CD8-positive, alpha-beta memory T cell (primary cell): ENCODE results near the gene DSP. TPM values are rescaled to one million over a fixed set of nuclear protein-coding genes. Genes with fewer than 3 reads are reported as not detected.
A peak's percentile ranks its signal among the peaks of the same experiment; 100 is the strongest.

Experiments used
- CTCF ChIA-PET: fragments of 350-600 bp; sonication (Branson Sonifier 250); formaldehyde crosslinking; loops from one replicate; lab custom pipeline; 2021; ENCODE audit warnings: antibody characterized with exemption; lab: Charles Lee
- POLR2A ChIA-PET: fragments of 350-600 bp; sonication (Branson Sonifier 250); formaldehyde crosslinking; loops from one replicate; lab custom pipeline; 2021; ENCODE audit warnings: antibody characterized with exemption; lab: Charles Lee
- DNase-seq, 5 donors: peaks; one replicate each; pipeline versions ENCODE4 v3.0.0 to v3.0.0-alpha.2; 2020 to 2022; ENCODE audit warnings: mixed read lengths in 1 of 5
- H3K27ac ChIP-seq: one replicate; pipeline ENCODE4 v1.7.0; 2013; ENCODE audit warnings: low read depth, mild to moderate bottlenecking, low read length, moderate library complexity
- H3K27me3 ChIP-seq: 2 replicates; pipeline ENCODE4 v1.7.0; 2013; ENCODE audit warnings: low read length, mild to moderate bottlenecking; ENCODE audit not compliant: insufficient read depth, poor library complexity, severe bottlenecking
- H3K36me3 ChIP-seq: 2 replicates; pipeline ENCODE4 v1.7.0; 2013; ENCODE audit warnings: mild to moderate bottlenecking, low read length, moderate library complexity; ENCODE audit not compliant: insufficient read depth
- H3K4me1 ChIP-seq: 2 replicates; pipeline ENCODE4 v1.7.0; 2013; ENCODE audit warnings: mild to moderate bottlenecking, low read length, moderate library complexity; ENCODE audit not compliant: insufficient read depth
- H3K4me3 ChIP-seq: 2 replicates; pipeline ENCODE4 v1.7.0; 2013; ENCODE audit warnings: mild to moderate bottlenecking, low read length
- H3K9me3 ChIP-seq: 2 replicates; pipeline ENCODE4 v1.7.0; 2013; ENCODE audit warnings: mild to moderate bottlenecking, low read length
- H3K27ac Mint-ChIP-seq, 8 donors: one replicate each; pipeline ENCODE4 v1.8.0; 2020 to 2021; ENCODE audit warnings: mixed read lengths in 8 of 8, mild to moderate bottlenecking in 6 of 8, inconsistent platforms in 3 of 8, moderate library complexity in 3 of 8
- H3K27me3 Mint-ChIP-seq, 2 donors: one replicate each; pipeline ENCODE4 v1.8.0; 2020 to 2021; ENCODE audit warnings: mixed read lengths in 2 of 2, mild to moderate bottlenecking in 1 of 2, moderate library complexity in 1 of 2
- H3K36me3 Mint-ChIP-seq, 3 donors: one replicate each; pipeline ENCODE4 v1.8.0; 2020 to 2021; ENCODE audit warnings: mixed read lengths in 3 of 3, inconsistent platforms in 1 of 3, mild to moderate bottlenecking in 1 of 3
- H3K4me1 Mint-ChIP-seq, 3 donors: one replicate each; pipeline ENCODE4 v1.8.0; 2020 to 2021; ENCODE audit warnings: mixed read lengths in 3 of 3, inconsistent platforms in 1 of 3, mild to moderate bottlenecking in 1 of 3
- H3K4me3 Mint-ChIP-seq, 7 donors: one replicate each; pipeline ENCODE4 v1.8.0; 2020 to 2021; ENCODE audit warnings: mixed read lengths in 7 of 7, mild to moderate bottlenecking in 6 of 7, moderate library complexity in 4 of 7, inconsistent platforms in 2 of 7
- H3K9me3 Mint-ChIP-seq, 5 donors: one replicate each; pipeline ENCODE4 v1.8.0; 2020 to 2022; ENCODE audit warnings: mixed read lengths in 5 of 5, mild to moderate bottlenecking in 3 of 5, moderate library complexity in 2 of 5, inconsistent platforms in 1 of 5
- polyA plus RNA-seq: library from polyadenylated mRNA; unstranded; fragments of 300-500 nt; fragmentation: Illumina TruSeq; gene quantifications from one replicate; pipeline ENCODE4 v1.2.3, GENCODE V29; 2021
- total RNA-seq, 2 experiments: library from RNA; stranded (reverse); gene quantifications; one replicate each; pipeline ENCODE4 v1.2.3, GENCODE V29; 2021

DSP gene
- total and polyA plus RNA-seq, 3 experiments from 2014 or later = 0.04 to 0.08 TPM; not detected in 1

DNA sequence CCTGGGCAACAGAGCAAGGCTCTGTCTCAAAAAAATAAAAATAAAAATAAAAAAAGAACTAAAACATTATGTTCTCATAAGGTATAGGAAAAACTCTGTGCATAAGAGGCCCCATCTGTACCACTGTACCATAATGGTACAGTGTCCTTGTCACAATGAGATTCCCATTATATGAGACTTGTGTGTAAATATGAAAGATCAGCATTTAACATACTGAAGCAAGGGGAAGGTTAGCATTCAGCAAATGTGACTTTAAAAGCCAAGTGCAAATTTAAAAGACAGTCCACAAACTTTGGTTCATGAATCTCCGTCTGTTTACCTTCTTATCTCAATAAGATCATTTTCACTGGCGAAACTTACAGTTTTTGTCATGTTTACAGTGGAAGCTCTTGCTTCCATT lies 16.2 kb downstream of the DSP start:
- Mint-ChIP-seq H3K4me1 (no peaks in the 10 kb centered on the region), H3K36me3 (no peaks in the 10 kb centered on the region), H3K27me3 (peaks cover 16 to 59% of the 10 kb centered on the region in 2 donors), H3K4me3 (no peak overlapping the region), H3K9me3 (no peaks in the 10 kb centered on the region), H3K27ac (no peak overlapping the region)
- H3K4me1 ChIP-seq = no peaks in the 10 kb centered on the region
- H3K27me3 ChIP-seq = peaks cover 3% of the 10 kb centered on the region
- ChIA-PET CTCF (interaction anchor here (1.6 kb wide), 1 partner anchor 10 kb away, joined by 4 read pairs; no protein-coding TSS in a partner anchor), POLR2A (no interaction called here)
- no peaks in the 10 kb centered on the region for H3K36me3 ChIP-seq
- H3K4me3 ChIP-seq = no peak overlapping the region
- H3K27ac ChIP-seq = no peak overlapping the region
- DNase-seq = no peak
- no peaks in the 10 kb centered on the region for H3K9me3 ChIP-seq

DNA sequence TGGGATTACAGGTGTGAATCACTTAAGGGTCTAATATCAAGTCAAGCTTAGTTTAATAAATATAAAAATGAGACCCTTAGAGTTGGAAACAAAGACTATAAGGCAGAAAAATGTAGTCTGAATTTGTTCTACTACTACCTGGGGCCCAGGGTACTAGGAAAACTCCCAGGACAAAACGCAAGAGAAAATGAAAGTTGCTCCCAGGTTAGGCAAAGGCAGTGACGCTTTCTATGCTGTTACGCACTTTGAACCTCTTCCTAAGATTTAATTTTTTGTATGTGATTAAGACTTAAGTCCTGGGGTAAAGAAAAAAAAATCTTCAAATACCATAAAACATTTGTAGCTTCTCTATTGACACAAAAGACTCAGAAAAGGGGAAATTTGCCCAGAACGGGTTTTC lies 17.3 kb downstream of the DSP start:
- no peaks in the 10 kb centered on the region for H3K36me3 Mint-ChIP-seq

DNA sequence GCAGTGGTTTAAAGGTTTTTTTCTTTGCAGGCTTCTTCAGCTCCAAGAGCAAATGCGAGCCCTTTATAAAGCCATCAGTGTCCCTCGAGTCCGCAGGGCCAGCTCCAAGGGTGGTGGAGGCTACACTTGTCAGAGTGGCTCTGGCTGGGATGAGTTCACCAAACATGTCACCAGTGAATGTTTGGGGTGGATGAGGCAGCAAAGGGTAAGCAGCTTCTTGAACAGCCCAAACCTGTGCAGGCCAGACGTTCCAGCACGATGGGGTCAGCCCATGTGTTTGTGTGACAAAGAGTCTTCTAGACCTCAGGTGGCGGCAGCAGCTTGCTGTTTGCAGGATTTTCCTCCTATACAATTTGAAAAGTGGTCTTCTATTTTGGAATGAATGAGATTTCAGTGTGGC lies 17.7 kb downstream of the DSP start:
- Histone ChIP-seq H3K36me3 (no peaks in the 10 kb centered on the region), H3K4me3 (no peak overlapping the region), H3K27ac (no peak overlapping the region), H3K9me3 (no peaks in the 10 kb centered on the region), H3K27me3 (peaks cover 3% of the 10 kb centered on the region), H3K4me1 (no peaks in the 10 kb centered on the region)
- CTCF ChIA-PET = interaction anchor here (0.7 kb wide), 1 partner anchor 18 kb away, joined by 3 read pairs; the partner anchor contains the start of gene DSP
- DNase-seq = no peak
- no peak overlapping the region for H3K27ac Mint-ChIP-seq
- H3K36me3 Mint-ChIP-seq = no peaks in the 10 kb centered on the region
- H3K4me1 Mint-ChIP-seq = no peaks in the 10 kb centered on the region
- no peaks in the 10 kb centered on the region for H3K9me3 Mint-ChIP-seq
- peaks cover 11 to 65% of the 10 kb centered on the region in 2 donors for H3K27me3 Mint-ChIP-seq
- POLR2A ChIA-PET = no interaction called here
- H3K4me3 Mint-ChIP-seq = no peak overlapping the region

More for the DNA sequence above, 17.3 kb downstream of the DSP start:
- no peaks in the 10 kb centered on the region for H3K4me1 Mint-ChIP-seq
- no peaks in the 10 kb centered on the region for H3K36me3 ChIP-seq
- ChIA-PET CTCF (interaction anchor here (0.7 kb wide), 1 partner anchor 17 kb away, joined by 3 read pairs; the partner anchor contains the start of gene DSP), POLR2A (no interaction called here)
- no peak overlapping the region for H3K4me3 ChIP-seq
- H3K9me3 ChIP-seq = no peaks in the 10 kb centered on the region
- H3K27ac ChIP-seq = no peak overlapping the region
- peaks cover 3% of the 10 kb centered on the region for H3K27me3 ChIP-seq
- no peak overlapping the region for H3K27ac Mint-ChIP-seq
- H3K4me3 Mint-ChIP-seq = no peak overlapping the region
- peaks cover 11 to 63% of the 10 kb centered on the region in 2 donors for H3K27me3 Mint-ChIP-seq
- H3K4me1 ChIP-seq = no peaks in the 10 kb centered on the region
- no peaks in the 10 kb centered on the region for H3K9me3 Mint-ChIP-seq
- no peak for DNase-seq

DNA sequence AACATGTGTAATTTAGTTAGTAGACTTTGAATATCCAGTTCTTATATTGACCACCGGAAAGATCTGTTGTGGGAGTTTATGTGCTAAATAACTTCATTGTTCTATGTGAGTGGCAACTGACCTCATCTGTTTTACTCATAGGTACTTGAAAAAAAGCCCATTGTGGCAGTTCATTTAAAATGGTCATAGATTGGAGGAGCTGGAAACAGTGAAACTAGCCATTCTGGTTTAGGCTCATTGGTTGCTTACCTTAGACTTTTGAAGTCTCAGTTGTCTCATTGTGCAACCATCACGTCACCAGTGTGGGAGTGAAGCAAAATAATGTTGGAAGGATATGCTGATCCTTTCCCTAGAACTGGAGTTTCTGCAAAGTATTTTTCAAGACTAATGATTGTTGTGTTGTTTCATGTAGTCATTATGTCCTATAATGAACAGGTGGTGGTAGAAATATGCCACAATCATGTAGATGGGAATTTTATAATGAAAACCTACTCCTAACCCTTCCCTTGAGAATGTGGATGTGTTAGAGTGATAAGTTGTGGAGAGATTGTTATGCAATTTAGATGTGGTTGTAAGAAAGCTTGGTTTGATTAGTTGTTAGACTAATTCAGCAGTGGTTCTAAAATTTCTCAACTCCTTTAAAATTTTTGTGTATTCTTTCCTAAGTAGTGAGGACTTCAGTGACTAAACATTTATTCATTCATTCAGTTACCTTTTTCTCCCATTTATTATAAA lies 18.3 kb downstream of the DSP start:
- DNase-seq = no peak
- no peak overlapping the region for H3K4me3 ChIP-seq
- no peaks in the 10 kb centered on the region for H3K9me3 ChIP-seq
- no peak overlapping the region for H3K27ac ChIP-seq
- no peak overlapping the region for H3K4me3 Mint-ChIP-seq
- no peaks in the 10 kb centered on the region for H3K4me1 Mint-ChIP-seq
- no peaks in the 10 kb centered on the region for H3K4me1 ChIP-seq
- POLR2A ChIA-PET = interaction anchor here (0.7 kb wide), 1 partner anchor 402 kb away, joined by 8 read pairs; no protein-coding TSS in a partner anchor
- peaks cover 2% of the 10 kb centered on the region for H3K27me3 ChIP-seq
- CTCF ChIA-PET = interaction anchor here (0.7 kb wide), 1 partner anchor 18 kb away, joined by 3 read pairs; the partner anchor contains the start of gene DSP
- no peaks in the 10 kb centered on the region for H3K36me3 ChIP-seq
- peaks cover 9 to 67% of the 10 kb centered on the region in 2 donors for H3K27me3 Mint-ChIP-seq
- H3K36me3 Mint-ChIP-seq = no peaks in the 10 kb centered on the region
- no peak overlapping the region for H3K27ac Mint-ChIP-seq
- H3K9me3 Mint-ChIP-seq = no peaks in the 10 kb centered on the region

DNA sequence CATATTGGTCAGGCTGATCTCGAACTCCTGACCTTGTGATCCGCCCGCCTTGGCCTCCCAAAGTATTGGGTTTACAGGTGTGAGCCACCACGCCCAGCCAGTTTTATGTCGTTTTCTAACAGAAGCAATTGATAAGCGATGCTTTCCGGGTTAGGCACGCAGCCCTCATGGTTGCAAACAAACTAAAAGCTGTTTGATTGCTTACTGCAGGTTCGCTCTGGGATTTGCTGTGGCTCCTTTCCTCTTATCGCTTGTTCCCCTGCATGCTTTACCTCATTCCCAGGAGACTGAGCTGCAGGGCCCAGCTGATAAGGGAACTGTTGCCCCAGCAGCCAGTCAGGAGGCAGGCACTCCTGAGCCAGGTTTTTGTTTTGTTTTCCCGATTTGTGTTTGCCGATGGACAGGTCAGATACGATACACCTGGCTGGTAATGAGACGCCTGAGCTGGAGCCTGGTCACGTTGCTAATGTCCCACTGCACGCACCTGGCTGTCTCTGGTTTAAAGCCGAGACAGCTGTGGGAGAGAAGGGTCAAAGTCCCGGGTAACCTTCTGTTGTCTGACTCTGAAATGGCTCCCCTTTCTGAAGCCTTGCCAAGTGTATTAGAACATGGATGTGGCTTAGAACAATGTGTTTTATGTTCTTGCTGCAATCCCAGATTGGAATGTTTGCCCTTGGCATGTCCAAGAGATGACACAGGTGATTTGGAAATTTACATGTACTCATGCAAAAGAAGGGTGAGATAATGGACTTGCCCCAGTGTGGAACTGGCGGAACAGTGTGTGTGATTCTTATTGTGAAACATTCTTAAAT lies 19.9 kb downstream of the DSP start:
- no peak for DNase-seq
- Mint-ChIP-seq H3K27me3 (peaks cover 2 to 71% of the 10 kb centered on the region in 2 donors), H3K36me3 (no peaks in the 10 kb centered on the region), H3K4me1 (no peaks in the 10 kb centered on the region), H3K9me3 (no peaks in the 10 kb centered on the region), H3K27ac (peak overlapping the region in 1 of 8 donors; percentile 36), H3K4me3 (no peak overlapping the region)
- Histone ChIP-seq H3K4me3 (no peak overlapping the region), H3K9me3 (no peaks in the 10 kb centered on the region), H3K36me3 (no peaks in the 10 kb centered on the region), H3K27me3 (no peaks in the 10 kb centered on the region), H3K27ac (no peak overlapping the region), H3K4me1 (no peaks in the 10 kb centered on the region)
- CTCF ChIA-PET = no interaction called here
- POLR2A ChIA-PET = no interaction called here

DNA sequence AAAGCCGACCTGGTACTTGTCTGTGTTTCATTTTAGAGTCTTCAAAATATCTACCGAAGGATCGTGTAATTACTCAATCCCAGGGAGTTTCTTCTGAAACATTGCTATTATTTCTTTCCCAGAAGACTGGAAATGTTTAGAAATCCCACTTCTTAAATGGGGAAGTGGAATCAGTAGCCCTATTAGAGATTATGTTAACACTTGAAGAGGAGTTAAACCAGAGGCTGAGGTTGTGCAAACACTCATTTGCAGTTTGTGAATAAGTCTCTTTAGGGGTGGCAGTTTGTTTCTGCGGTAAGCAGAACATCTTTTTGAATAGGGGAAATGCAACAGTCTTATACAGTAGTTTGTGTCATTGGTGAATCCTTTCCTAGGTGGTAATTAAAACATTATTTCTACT lies 21.3 kb downstream of the DSP start:
- H3K27ac Mint-ChIP-seq = no peak overlapping the region
- H3K27ac ChIP-seq = no peak overlapping the region
- no peaks in the 10 kb centered on the region for H3K27me3 ChIP-seq
- H3K9me3 Mint-ChIP-seq = no peaks in the 10 kb centered on the region
- no peaks in the 10 kb centered on the region for H3K36me3 Mint-ChIP-seq
- H3K27me3 Mint-ChIP-seq = peaks cover 5 to 68% of the 10 kb centered on the region in 2 donors
- DNase-seq = no peak
- no peak overlapping the region for H3K4me3 ChIP-seq
- POLR2A ChIA-PET = interaction anchor here (0.6 kb wide), 1 partner anchor 11 kb away, joined by 5 read pairs; no protein-coding TSS in a partner anchor
- no peaks in the 10 kb centered on the region for H3K4me1 Mint-ChIP-seq
- no peak overlapping the region for H3K4me3 Mint-ChIP-seq
- no peaks in the 10 kb centered on the region for H3K36me3 ChIP-seq
- H3K9me3 ChIP-seq = no peaks in the 10 kb centered on the region
- CTCF ChIA-PET = no interaction called here
- no peaks in the 10 kb centered on the region for H3K4me1 ChIP-seq

DNA sequence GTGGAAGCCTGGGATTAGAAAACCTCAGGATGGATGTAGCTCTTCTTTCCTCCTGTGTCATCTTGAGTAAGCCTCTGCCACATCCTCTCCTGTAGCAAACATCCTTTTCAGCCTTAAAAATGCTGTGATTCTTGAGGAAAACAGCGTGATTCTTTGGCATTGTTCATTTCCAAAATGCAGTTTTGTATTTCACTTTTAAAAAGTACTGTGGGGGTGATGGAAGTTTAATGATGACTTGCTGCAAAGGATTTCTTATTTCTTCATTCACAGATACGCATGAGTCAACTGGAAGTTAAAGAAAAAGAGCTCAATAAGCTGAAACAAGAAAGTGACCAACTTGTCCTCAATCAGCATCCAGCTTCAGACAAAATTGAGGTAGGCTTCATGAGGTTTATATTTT lies 24.6 kb downstream of the DSP start:
- CTCF ChIA-PET = no interaction called here

More for the DNA sequence above, 24.6 kb downstream of the DSP start:
- no peaks in the 10 kb centered on the region for H3K4me1 ChIP-seq
- H3K36me3 ChIP-seq = no peaks in the 10 kb centered on the region
- no peak for DNase-seq
- Mint-ChIP-seq H3K4me1 (no peaks in the 10 kb centered on the region), H3K27me3 (peaks cover 17 to 75% of the 10 kb centered on the region in 2 donors), H3K9me3 (no peaks in the 10 kb centered on the region), H3K36me3 (no peaks in the 10 kb centered on the region), H3K27ac (no peak overlapping the region), H3K4me3 (no peak overlapping the region)
- H3K4me3 ChIP-seq = no peak overlapping the region
- H3K27ac ChIP-seq = no peak overlapping the region
- no peaks in the 10 kb centered on the region for H3K9me3 ChIP-seq
- POLR2A ChIA-PET = no interaction called here
- peaks cover 4% of the 10 kb centered on the region for H3K27me3 ChIP-seq
